KG1 (cell line): ENCODE data around the gene TPM2.

Source experiments
- DNase-seq: peaks from one replicate; lab custom pipeline; 2025; lab: John Stamatoyannopoulos, UW

TPM2 gene

DNA sequence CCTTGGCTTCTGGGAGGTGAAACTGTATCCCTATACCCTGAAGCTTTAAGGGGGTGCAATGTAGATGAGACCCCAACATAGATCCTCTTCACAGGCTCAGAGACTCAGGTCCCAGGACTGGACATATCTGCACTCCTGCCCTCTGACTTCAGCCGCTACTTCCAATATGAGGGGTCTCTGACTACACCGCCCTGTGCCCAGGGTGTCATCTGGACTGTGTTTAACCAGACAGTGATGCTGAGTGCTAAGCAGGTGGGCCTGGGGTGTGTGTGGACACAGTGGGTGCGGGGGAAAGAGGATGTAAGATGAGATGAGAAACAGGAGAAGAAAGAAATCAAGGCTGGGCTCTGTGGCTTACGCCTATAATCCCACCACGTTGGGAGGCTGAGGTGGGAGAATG lies 10.6 kb downstream of the TPM2 start:
- no peak for DNase-seq

DNA sequence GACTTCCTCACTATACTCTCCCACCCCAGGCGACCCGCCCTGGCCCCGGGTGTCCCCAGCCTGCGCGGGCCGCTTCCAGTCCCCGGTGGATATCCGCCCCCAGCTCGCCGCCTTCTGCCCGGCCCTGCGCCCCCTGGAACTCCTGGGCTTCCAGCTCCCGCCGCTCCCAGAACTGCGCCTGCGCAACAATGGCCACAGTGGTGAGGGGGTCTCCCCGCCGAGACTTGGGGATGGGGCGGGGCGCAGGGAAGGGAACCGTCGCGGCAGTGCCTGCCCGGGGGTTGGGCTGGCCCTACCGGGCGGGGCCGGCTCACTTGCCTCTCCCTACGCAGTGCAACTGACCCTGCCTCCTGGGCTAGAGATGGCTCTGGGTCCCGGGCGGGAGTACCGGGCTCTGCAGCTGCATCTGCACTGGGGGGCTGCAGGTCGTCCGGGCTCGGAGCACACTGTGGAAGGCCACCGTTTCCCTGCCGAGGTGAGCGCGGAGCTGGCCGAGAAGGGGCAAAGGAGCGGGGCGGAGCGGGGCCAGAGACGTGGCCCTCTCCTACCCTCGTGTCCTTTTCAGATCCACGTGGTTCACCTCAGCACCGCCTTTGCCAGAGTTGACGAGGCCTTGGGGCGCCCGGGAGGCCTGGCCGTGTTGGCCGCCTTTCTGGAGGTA lies 13.9 kb downstream of the TPM2 start:
- no peak for DNase-seq

DNA sequence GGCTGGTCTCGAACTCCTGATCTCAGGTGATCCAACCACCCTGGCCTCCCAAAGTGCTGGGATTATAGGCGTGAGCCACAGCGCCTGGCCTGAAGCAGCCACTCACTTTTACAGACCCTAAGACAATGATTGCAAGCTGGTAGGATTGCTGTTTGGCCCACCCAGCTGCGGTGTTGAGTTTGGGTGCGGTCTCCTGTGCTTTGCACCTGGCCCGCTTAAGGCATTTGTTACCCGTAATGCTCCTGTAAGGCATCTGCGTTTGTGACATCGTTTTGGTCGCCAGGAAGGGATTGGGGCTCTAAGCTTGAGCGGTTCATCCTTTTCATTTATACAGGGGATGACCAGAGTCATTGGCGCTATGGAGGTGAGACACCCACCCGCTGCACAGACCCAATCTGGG lies 14.5 kb downstream of the TPM2 start:
- DNase-seq = no peak

DNA sequence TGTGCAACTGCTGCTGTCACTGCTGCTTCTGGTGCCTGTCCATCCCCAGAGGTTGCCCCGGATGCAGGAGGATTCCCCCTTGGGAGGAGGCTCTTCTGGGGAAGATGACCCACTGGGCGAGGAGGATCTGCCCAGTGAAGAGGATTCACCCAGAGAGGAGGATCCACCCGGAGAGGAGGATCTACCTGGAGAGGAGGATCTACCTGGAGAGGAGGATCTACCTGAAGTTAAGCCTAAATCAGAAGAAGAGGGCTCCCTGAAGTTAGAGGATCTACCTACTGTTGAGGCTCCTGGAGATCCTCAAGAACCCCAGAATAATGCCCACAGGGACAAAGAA lies 15.7 kb downstream of the TPM2 start:
- DNase-seq = no peak

DNA sequence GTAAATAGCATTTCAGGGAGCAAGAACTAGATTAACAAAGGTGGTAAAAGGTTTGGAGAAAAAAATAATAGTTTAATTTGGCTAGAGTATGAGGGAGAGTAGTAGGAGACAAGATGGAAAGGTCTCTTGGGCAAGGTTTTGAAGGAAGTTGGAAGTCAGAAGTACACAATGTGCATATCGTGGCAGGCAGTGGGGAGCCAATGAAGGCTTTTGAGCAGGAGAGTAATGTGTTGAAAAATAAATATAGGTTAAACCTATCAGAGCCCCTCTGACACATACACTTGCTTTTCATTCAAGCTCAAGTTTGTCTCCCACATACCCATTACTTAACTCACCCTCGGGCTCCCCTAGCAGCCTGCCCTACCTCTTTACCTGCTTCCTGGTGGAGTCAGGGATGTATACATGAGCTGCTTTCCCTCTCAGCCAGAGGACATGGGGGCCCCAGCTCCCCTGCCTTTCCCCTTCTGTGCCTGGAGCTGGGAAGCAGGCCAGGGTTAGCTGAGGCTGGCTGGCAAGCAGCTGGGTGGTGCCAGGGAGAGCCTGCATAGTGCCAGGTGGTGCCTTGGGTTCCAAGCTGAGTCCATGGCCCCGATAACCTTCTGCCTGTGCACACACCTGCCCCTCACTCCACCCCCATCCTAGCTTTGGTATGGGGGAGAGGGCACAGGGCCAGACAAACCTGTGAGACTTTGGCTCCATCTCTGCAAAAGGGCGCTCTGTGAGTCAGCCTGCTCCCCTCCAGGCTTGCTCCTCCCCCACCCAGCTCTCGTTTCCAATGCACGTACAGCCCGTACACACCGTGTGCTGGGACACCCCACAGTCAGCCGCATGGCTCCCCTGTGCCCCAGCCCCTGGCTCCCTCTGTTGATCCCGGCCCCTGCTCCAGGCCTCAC lies 16.3 kb downstream of the TPM2 start, which contains the start of gene CA9:
CA9 (plus strand) TSS at position 797 of the 893 bp plus-strand sequence; CDS start at position 829, 32 bp downstream.
- DNase-seq = no peak

DNA sequence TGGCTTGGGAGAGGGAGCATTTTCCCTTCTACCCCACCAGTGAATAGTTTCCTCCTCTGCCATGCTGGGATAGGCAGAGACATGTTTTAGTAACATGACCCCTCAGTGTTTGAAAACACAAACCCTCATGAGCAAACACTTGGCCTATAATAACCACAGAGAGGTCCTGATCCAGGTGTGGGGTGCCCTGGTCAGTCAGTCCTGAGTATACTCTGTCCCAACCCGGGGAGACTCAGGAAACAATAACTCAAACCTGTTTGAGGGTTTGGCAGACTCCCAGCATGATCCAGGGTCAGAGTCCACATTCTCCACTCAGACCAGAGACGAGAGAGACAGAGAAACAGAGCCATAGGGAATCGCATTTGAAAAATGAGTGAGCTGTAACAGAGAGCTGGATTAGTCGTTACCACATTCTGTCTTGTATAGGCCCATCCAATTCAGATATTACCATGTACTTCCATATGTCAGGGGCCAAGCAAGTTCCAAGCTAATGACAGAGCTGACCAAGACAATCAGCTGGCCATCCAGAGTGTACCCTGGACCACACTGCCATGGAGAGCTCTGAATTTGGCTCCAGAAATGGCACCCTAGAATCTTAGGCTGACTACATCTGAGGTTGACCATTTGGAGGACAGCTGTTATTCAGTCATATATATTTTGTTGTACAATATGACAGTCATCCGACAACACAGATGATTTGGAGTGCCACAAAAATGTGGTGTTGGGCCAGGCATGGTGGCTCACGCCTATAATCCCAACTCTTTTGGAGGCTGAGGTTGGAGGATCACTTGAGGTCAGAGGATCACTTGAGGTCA lies 20.2 kb downstream of the TPM2 start:
- DNase-seq = no peak

DNA sequence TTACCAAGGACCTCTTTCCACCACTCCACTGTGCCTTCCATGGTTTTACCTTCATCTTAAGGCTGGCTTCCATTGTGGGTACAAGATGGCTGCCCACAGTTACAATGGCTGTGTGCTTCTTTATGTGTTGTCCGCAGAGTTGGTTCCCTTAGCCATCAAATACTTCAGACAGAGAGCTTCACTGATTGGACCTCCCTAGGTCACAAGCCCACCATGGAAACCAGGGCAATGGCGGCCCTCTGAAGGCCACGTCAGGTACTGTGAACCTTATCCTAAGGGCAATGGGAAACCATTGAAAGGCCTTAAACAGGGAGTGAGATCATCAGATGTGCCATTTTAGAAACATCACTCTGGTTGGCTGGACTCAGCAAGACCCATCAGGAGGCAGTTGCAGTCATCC lies 21.8 kb downstream of the TPM2 start:
- no peak for DNase-seq

DNA sequence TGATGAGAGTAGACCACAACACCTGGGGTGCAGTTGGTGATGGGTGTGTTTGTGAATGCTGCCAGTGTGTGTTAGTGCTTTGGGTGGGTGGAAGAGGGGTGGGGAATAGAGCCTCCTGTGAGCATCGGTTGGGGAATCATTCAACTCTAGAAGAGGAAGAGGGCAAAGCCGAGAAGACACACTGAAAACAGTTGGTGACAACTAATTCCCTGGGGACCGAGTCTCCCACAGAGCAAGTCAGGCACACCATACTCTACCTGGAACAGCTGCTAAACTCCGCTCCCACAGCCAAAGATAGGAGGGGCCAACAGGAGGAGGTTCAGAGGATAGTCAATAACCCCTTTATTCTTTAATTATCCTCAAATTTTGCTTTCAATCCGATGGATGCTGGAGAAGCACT lies 23.2 kb downstream of the TPM2 start:
- no peak for DNase-seq

DNA sequence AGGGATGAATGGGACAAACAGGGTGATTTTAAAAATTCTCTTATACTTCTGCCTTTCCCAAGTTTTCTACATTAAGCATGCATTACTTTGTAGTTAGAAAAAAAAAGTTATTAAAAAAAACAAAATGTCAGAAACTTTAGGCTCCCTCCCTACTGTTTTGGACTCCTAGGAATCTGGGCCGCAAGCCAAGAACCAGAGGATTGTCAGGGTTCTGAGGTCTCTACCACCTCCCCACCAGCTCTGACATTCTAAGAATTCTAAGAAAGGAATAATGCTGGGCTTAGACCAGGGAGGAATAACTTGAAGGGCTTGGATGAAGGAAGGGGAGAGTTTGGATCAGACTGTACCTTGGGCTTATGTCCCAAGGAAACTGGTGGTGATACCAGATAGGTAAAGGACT lies 23.7 kb downstream of the TPM2 start:
- no peak for DNase-seq

DNA sequence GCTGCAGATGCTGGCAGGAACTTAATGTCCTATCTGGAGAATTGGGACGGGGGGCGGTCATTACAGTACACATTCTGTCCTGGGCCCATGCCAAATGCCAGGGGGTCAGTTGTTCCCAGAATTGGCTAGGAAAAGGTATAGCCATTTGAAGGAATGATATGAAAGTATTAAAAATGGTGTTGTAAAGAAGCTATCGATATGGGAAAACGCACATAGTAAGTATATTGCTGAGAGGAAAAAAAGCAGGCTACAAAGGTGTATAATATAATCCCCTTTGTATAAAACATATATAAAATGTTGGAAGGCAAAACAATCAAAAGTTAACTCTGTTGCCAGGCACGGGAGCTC lies 24.3 kb downstream of the TPM2 start:
- DNase-seq = no peak

DNA sequence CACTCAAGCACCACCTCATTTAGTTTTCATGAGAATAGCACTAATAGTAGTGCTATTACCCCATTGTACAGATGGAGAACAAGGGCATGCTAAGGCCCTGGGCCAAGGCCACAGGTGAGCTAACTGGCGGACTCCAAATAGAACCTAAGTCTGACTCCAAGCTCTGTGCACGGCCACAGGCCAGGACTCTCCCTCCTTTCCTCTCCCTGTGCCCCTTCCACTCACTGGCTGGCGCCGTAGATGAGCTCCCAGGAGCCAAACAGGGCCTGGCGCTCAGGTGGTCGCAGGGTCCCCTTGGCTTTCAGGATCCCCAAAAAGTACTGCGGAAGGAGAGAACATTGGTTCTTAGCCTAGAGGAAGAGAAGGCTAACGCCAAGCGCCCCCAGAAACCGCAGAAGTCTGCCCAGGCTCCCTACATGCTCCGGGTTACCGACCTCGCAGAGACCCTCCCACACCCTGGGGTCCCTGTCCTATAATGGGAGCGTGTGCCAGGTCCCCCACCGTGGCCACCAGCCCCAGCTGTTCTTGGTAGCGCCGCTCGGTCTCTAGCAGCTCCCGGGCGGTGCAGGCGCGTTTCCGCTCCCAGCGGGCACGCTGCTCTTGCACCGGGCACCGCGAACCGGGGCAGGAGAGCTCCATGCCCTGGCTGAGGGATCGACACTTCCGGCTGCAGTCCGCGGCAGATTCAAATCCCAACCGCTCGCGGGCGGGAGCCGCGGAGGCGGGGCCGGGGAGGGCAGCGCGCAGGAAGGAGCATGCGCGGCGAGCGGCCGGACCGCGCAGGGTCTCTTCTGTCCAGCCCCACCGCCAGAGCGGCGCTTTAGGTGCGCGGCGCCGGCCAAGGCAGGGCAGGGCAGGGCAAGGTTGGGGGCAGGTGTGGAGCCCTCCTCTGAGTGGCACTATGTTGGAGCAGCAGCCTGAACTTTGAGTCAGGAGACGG lies 24.9 kb downstream of the TPM2 start, which contains the start of gene ARHGEF39:
ARHGEF39 (minus strand) TSS at position 665 of the 940 bp plus-strand sequence; CDS start at position 639, 26 bp downstream.
- DNase-seq = no peak

DNA sequence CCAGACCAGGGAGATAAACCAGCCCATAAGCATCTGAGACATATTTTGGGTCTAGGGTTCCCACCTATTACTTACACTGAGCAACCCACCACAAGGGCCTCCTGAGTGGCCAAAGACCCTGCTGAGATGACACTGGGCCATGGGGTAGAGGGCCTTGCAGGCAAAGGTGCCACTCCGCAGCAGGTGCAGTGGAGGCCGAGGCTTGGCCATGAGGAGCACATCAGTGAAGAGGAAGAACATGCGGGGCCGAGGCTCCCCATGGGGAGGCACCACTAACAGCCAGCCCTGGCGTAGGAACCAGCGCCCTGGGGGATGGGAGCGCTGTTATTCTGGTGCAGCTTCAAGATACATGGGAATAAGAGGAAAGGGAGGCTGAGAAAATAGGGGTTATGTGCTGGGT lies 27.3 kb downstream of the TPM2 start:
- DNase-seq = no peak

DNA sequence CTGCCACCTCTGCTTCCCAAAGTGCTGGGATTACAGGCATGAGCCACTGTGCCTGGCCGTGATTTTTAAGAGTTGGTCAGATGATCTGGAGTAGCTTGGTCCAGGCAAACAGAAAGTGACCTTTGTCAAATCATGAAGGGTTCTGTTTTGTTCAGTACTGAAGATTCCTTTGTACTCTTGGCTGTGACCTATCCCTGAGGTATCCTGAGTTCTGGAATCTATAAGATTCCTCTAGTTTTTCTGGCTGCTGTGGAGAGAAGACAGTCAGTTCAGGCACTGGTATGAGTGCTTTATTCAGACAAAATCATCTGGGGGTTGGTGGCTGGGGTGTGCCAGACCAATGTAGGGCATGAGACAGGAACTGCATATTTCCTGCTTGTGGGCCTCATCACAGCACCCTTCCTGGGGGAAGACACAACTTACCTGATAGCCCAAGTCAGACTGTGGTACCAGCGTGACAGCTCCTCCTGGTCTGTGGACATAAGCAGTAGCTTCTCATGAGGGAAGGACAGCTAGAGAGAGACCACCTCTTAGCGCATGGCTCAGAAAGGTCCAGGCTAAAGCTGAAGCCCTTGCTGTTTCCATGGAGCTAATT lies 27.9 kb downstream of the TPM2 start:
- no peak for DNase-seq

DNA sequence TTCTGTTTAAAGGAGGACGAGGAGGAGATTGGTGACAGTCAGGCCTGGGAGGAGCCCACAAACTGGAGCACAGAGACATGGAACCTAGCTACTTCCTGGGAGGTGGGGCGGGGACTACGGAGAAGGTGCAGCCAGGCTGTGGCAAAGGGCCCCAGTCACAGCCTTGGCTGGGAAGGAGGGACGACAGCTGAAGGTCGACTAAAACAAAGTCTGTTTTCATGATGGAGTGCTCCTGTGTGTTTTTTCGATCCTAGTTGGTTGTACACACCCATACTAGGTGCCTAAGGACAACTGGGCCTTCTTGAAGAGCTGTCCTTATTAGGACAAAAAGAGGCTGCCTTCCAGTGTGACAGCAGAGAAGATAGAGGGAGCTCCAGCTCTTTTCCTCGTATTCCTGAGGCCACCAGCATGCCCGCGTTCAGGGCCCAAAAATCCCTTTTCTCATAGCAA lies 28.7 kb downstream of the TPM2 start:
- DNase-seq = no peak

DNA sequence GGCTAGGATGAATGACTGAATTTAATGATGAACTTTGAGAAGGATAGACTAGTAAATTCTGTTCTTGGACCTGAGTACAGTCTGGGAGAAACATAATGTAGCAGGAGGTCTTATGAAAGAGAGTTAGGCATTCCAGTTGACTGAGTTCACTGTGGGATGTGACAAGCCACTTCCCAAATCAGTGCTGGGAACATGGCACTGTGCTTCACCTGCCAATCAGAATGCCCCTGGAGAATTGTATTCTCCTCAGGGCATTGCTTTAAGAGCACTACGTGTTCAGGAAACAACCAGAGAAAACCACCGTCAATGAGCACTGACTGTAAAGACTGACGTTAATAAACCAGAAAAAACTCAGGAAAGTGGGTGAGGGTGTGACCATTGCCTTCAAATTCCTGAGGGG lies 30.4 kb downstream of the TPM2 start:
- no peak for DNase-seq

DNA sequence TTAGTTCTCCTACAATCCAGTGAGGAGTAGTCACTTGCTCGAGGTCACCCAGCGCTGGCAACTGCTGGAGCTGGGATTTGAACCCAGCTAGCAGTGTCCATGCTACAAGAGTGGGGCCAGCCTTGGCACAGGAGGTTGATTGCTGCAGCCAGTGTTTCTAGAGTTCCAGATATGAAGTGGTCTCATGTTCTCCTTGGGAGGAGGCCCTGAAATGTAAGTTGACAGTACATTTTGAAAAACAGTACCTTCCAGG lies 30.8 kb downstream of the TPM2 start:
- no peak for DNase-seq

DNA sequence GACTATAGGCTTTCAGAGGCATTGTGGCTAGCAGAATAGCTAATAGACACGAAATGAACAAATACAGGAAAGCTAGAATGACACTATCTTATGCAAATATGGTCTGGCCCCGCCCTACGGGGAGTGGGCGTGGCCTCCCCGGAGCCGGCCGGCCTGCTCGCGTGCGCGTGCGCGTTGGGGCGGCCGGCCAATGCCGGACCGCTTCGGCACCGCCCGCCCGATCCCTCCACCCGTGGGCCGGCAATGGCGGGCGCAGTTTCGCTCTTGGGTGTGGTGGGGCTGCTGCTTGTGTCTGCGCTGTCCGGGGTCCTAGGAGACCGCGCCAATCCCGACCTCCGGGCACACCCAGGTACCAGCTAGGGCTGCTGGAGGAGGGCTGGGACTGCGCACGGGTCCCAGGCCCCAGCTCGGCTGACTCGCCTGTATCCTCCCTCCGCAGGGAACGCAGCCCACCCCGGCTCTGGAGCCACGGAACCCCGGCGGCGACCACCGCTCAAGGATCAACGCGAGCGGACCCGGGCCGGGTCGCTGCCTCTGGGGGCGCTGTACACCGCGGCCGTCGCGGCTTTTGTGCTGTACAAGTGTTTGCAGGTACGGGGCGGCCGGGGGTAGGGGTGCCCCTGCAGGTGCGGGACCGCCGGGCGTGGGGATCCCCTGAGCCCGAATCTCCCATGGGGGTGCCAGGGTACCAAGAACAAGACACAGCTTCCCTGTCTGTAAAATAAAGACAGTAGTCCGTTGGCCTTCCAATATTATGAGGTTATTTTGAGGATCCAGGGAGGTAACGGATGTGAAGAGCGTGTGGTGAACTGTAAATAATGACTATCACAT lies 31.4 kb downstream of the TPM2 start, which contains the start of gene CCDC107:
CCDC107 (plus strand) TSS at position 156 of the 831 bp plus-strand sequence; CDS start at position 244, 88 bp downstream.
- peak; percentile 82 for DNase-seq

DNA sequence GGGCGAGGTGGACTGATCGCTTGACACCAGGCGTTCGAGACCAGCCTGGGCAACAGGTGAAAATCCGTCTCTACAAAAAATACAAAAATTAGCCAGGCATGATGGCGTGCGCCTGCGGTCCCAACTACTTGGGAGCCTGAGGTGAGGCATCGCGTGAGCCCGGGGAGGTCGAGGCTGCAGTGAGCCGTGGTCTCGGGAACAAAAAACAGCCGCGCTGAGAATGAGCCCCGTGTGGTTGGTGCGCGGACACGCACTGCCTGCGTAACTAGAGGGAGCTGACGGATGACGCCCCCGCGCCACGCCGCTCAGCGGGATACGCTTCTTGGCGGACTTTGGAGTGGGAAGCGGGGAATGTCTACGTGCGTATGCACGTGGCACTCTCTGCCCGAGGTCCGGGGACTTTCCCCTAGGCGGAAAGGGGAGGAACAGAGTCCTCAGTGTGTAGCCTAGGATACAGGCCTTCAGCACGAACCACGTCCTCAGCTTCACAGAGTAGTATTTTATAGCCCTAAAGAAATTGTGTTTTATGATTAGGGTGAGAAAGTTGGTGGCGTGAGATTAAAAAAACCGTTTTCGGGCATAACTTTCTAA lies 32.1 kb downstream of the TPM2 start, which contains the start of gene RMRP:
RMRP (minus strand) TSS at position 474 of the 591 bp plus-strand sequence.
- peak; percentile 92 for DNase-seq

DNA sequence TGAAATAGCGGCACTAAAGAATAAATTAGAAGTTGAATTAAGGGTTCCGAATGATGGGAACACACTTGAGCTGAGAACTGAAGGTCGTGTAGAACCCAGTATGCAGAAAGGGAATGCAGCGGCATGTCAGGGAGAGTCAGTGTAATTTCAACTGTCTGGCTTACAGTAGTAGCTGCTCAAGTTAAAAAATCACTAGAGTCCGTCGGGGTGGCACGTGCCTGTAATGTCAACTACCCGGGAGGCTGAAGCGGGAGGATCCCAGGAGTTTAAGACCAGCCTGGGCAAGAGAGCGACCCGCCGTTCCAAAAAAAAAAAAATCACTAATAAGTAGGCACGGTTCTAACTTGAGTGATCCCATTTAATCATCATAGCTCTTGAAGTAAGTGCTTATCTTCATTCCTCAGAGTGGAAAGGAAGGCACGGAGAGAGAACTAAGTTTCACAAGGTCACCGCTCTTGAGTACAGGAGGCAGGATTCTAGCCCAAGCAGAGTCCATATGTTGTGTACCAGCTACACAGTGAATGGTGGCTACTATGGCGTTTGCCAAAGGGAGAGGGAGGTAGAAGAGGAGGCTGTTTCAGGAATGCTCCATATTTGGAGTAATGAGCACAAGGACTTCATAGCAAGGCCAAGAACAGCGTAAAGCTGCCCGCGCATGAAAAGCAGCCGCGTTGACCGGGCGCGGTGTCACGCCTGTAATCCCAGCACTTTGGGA lies 32.7 kb downstream of the TPM2 start:
- DNase-seq = no peak
